HEK293 (cell line): ENCODE results near the gene SSTR3.

Source experiments
- CTCF ChIA-PET: fragments of 350-600 bp; formaldehyde crosslinking; extraction: SDS; loops from one replicate; lab custom pipeline; 2021; ENCODE audit warnings: antibody characterized with exemption; lab: Yijun Ruan, JAX
- POLR2A ChIA-PET: fragments of 300-600 bp; formaldehyde crosslinking; extraction: SDS; loops from one replicate; lab custom pipeline; 2020; ENCODE audit warnings: antibody characterized with exemption, inconsistent platforms; lab: Yijun Ruan, JAX
- H3K27ac ChIP-seq: fragments of 200-500 bp; sonication (Bioruptor generic); 2 replicates; pipeline ENCODE4 v1.5.1; 2014; ENCODE audit warnings: low read depth, low read length, control low read depth, inconsistent platforms; ENCODE audit errors: extremely low read depth
- H3K36me3 ChIP-seq, 2 experiments: fragments of 200-500 bp in 1 of 2; sonication (Bioruptor generic) in 1 of 2; 1 replicate in 1 of 2; 2 replicates in 1 of 2; pipeline ENCODE4 v1.5.1; 2014 to 2017; ENCODE audit warnings: inconsistent platforms in 2 of 2, low read length in 2 of 2; ENCODE audit not compliant: control insufficient read depth in 2 of 2, insufficient read depth in 1 of 2
- H3K4me1 ChIP-seq: fragments of 200-500 bp; sonication (Bioruptor generic); 2 replicates; pipeline ENCODE4 v1.5.1; 2014; ENCODE audit warnings: mild to moderate bottlenecking, low read length, inconsistent platforms; ENCODE audit not compliant: control insufficient read depth, insufficient read depth
- H3K4me3 ChIP-seq: 2 replicates; pipeline ENCODE4 v1.5.1; 2011; ENCODE audit warnings: low read depth, mild to moderate bottlenecking, control low read depth, low read length, moderate library complexity
- H3K9me3 ChIP-seq: fragments of 200-500 bp; sonication (Bioruptor generic); 2 replicates; pipeline ENCODE4 v1.5.1; 2014; ENCODE audit warnings: low read depth, low read length, inconsistent platforms; ENCODE audit not compliant: control insufficient read depth, insufficient read depth
- EGR2 ChIP-seq: fragments of 450-650 bp; formaldehyde crosslinking; IDR thresholded peaks from 2 replicates; pipeline ENCODE4 v1.5.1; 2016; ENCODE audit warnings: low read depth, missing biosample characterization, missing genetic modification characterization
- GLIS2 ChIP-seq: fragments of 450-650 bp; formaldehyde crosslinking; IDR thresholded peaks from 2 replicates; pipeline ENCODE4 v1.5.1; 2016; ENCODE audit warnings: missing biosample characterization, missing genetic modification characterization
- REPIN1 ChIP-seq: fragments of 450-650 bp; formaldehyde crosslinking; IDR thresholded peaks from 2 replicates; pipeline ENCODE4 v1.5.1; 2017; ENCODE audit warnings: missing biosample characterization, missing genetic modification characterization, low read depth
- SCRT2 ChIP-seq: fragments of 450-650 bp; formaldehyde crosslinking; IDR thresholded peaks from 2 replicates; pipeline ENCODE4 v1.5.1; 2016; ENCODE audit warnings: missing biosample characterization, missing genetic modification characterization
- SETDB1 ChIP-seq: IDR thresholded peaks from one replicate; pipeline ENCODE4 v1.6.1; 2017; ENCODE audit warnings: mild to moderate bottlenecking, low read length, moderate library complexity, mixed read lengths; ENCODE audit not compliant: insufficient read length
- ZFHX2 ChIP-seq: fragments of 450-650 bp; formaldehyde crosslinking; conservative IDR thresholded peaks from 2 replicates; pipeline ENCODE4 v1.5.1; 2016; ENCODE audit warnings: missing biosample characterization, missing genetic modification characterization
- ZFP41 ChIP-seq: fragments of 450-650 bp; formaldehyde crosslinking; IDR thresholded peaks from 2 replicates; pipeline ENCODE4 v1.5.1; 2016; ENCODE audit warnings: missing biosample characterization, missing genetic modification characterization, borderline replicate concordance
- ZNF138 ChIP-seq: fragments of 450-650 bp; formaldehyde crosslinking; IDR thresholded peaks from 2 replicates; pipeline ENCODE4 v1.5.1; 2016; ENCODE audit warnings: missing biosample characterization, missing genetic modification characterization, borderline replicate concordance
- ZNF19 ChIP-seq: fragments of 450-650 bp; formaldehyde crosslinking; IDR thresholded peaks from 2 replicates; pipeline ENCODE4; 2016; ENCODE audit warnings: missing biosample characterization, missing genetic modification characterization, low read depth
- ZNF211 ChIP-seq: fragments of 450-650 bp; formaldehyde crosslinking; IDR thresholded peaks from 2 replicates; pipeline ENCODE4 v1.5.1; 2016; ENCODE audit warnings: low read depth, missing biosample characterization, missing genetic modification characterization
- ZNF394 ChIP-seq: fragments of 450-650 bp; formaldehyde crosslinking; IDR thresholded peaks from 2 replicates; pipeline ENCODE4 v1.5.1; 2016; ENCODE audit warnings: missing biosample characterization, missing genetic modification characterization, mild to moderate bottlenecking, moderate library complexity, borderline replicate concordance
- ZNF398 ChIP-seq: fragments of 450-650 bp; formaldehyde crosslinking; IDR thresholded peaks from 2 replicates; pipeline ENCODE4 v1.5.1; 2017; ENCODE audit warnings: missing biosample characterization, missing genetic modification characterization
- ZNF514 ChIP-seq: fragments of 450-650 bp; formaldehyde crosslinking; IDR thresholded peaks from 2 replicates; pipeline ENCODE4 v1.5.1; 2016; ENCODE audit warnings: missing biosample characterization, missing genetic modification characterization
- ZNF768 ChIP-seq: fragments of 450-650 bp; formaldehyde crosslinking; IDR thresholded peaks from 2 replicates; pipeline ENCODE4 v1.5.1; 2018; ENCODE audit warnings: missing biosample characterization, mild to moderate bottlenecking, missing genetic modification characterization
- ZNF776 ChIP-seq: fragments of 450-650 bp; formaldehyde crosslinking; IDR thresholded peaks from 2 replicates; pipeline ENCODE4 v1.5.0; 2017; ENCODE audit warnings: missing biosample characterization, missing genetic modification characterization, borderline replicate concordance
- ZSCAN18 ChIP-seq: fragments of 450-650 bp; formaldehyde crosslinking; IDR thresholded peaks from 2 replicates; pipeline ENCODE4 v1.5.1; 2016; ENCODE audit warnings: missing biosample characterization, missing genetic modification characterization

SSTR3 gene

DNA sequence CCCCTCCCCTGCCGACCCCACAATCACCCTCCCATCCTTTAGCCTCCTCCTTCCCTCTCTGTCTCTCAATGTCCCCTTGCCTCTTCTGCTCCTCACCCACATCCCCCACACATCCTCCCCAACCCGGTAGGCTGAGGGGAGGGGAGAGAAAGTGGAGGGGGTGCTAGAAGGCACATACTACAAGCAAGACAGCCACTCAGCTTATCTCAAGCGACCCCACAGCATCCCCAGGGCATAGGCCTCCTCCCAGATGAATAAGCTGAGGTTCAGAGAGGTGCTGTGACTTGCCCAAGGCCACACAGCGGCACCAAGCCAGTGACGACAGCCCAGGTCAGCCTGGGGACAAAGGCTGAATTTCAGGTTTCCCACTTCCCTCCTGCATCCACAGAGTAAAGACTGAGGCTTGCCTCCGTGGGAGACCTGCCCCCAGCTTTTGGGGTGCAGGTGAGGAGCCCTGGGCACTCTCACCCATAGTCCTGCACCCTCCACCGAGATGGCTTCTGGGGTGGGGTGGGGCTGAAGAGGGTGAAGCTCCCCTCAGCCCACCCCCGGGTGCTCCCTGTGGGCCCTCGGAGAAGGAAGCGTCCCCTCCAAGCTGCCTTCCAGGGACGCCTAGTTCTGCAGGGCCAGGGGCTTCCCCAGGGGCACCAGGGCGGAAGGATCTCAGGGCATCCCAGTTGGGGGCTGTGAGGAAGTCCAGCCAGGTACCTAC is 31.3 kb upstream of the SSTR3 start:
- Histone ChIP-seq H3K36me3 (no peaks in the 10 kb centered on the region), H3K4me3 (no peak overlapping the region), H3K4me1 (no peaks in the 10 kb centered on the region), H3K27ac (no peak overlapping the region), H3K9me3 (no peaks in the 10 kb centered on the region)
- TF ChIP-seq SCRT2 (tag by site-specific recombination) = no peak
- peak; percentile 50; the same call in 1 of the 2 replicates for TF ChIP-seq ZNF398
- peak; percentile 66; the same call in 1 of the 2 replicates for TF ChIP-seq ZNF768 (tag by site-specific recombination)
- TF ChIP-seq EGR2 (tag by site-specific recombination) = peak; percentile 35; the same call in 1 of the 2 replicates
- CTCF ChIA-PET = interaction anchor here (0.5 to 7.8 kb wide), 5 partner anchors 9 to 460 kb away, joined by 3 to 68 read pairs (median 7); no protein-coding TSS in a partner anchor
- POLR2A ChIA-PET = no interaction called here

- POLR2A ChIA-PET = interaction anchor here (0.6 kb wide), 1 partner anchor 270 kb away, joined by 6 read pairs; no protein-coding TSS in a partner anchor
- Histone ChIP-seq H3K27ac (no peak overlapping the region), H3K36me3 (no peaks in the 10 kb centered on the region), H3K4me1 (no peaks in the 10 kb centered on the region), H3K9me3 (no peaks in the 10 kb centered on the region), H3K4me3 (no peak overlapping the region)
- TF ChIP-seq ZFHX2 (tag by site-specific recombination) (0 out of 2 replicates have a peak, but pooled peaks have one; percentile 8), ZNF514 (tag by site-specific recombination) (no peak), EGR2 (tag by site-specific recombination) (peak; percentile 39; the same call in 1 of the 2 replicates)
- TF ChIP-seq, all 188 proteins: peak for 2
- CTCF ChIA-PET = interaction anchor here (0.7 to 7.8 kb wide), 5 partner anchors 10 to 93 kb away, joined by 3 to 68 read pairs (median 3); partner anchors contain the start of gene IL2RB
These were observed 30.2 kb upstream of the SSTR3 start for GRCh38 chr22:37242395-37242918.

- CTCF ChIA-PET = interaction anchor here (1.0 to 7.8 kb wide), 3 partner anchors 11 to 42 kb away, joined by 3 to 68 read pairs (median 9); no protein-coding TSS in a partner anchor
- H3K4me3 ChIP-seq = no peak overlapping the region
- no peaks in the 10 kb centered on the region for H3K9me3 ChIP-seq
- POLR2A ChIA-PET = interaction anchor here (0.6 kb wide), 1 partner anchor 271 kb away, joined by 6 read pairs; no protein-coding TSS in a partner anchor
- TF ChIP-seq SCRT2 (tag by site-specific recombination) = 0 out of 2 replicates have a peak, but pooled peaks have one; percentile 11
- TF ChIP-seq REPIN1 (tag by site-specific recombination) = no peak
- TF ChIP-seq SETDB1 = no peak
- TF ChIP-seq EGR2 (tag by site-specific recombination) = 0 out of 2 replicates have a peak, but pooled peaks have one; percentile 33
- no peak for TF ChIP-seq ZNF211 (tag by site-specific recombination)
- no peak for TF ChIP-seq ZNF19 (tag by site-specific recombination)
- TF ChIP-seq ZSCAN18 (tag by site-specific recombination) = no peak
- peak; percentile 26; the same call in 1 of the 2 replicates for TF ChIP-seq GLIS2
- no peak for TF ChIP-seq ZNF776
- TF ChIP-seq ZFP41 (tag by site-specific recombination) = no peak
- TF ChIP-seq ZNF394 (tag by site-specific recombination) = no peak
- TF ChIP-seq ZNF138 (tag by site-specific recombination) = no peak
- no peak overlapping the region for H3K27ac ChIP-seq
- H3K36me3 ChIP-seq = no peaks in the 10 kb centered on the region
- no peaks in the 10 kb centered on the region for H3K4me1 ChIP-seq
These were observed 29.3 kb upstream of the SSTR3 start for GRCh38 chr22:37241351-37242142.
